Activated CD8-positive, alpha-beta T cell treated with anti-CD3 and anti-CD28 coated beads for 36 hours (primary cell): ENCODE data around the gene CXorf66. TPM values are rescaled to one million over a fixed set of nuclear protein-coding genes. Genes with fewer than 3 reads are reported as not detected.

Experiments used
- ATAC-seq: fragments of 200-7000 bp; cut with Tn5 transposase; one replicate; pipeline ENCODE4 v1.10.0; 2021; ENCODE audit warnings: mild to moderate bottlenecking, moderate library complexity
- CTCF ChIA-PET: fragments of 350-600 bp; sonication (Branson Sonifier 250); formaldehyde crosslinking; loops from one replicate; lab custom pipeline; 2021; ENCODE audit warnings: antibody characterized with exemption; lab: Charles Lee
- POLR2A ChIA-PET: fragments of 350-600 bp; sonication (Branson Sonifier 250); formaldehyde crosslinking; loops from one replicate; lab custom pipeline; 2021; ENCODE audit warnings: antibody characterized with exemption; lab: Charles Lee
- DNase-seq: peaks from one replicate; pipeline ENCODE4 v3.0.0-alpha.2; 2020
- H3K27ac Mint-ChIP-seq: one replicate; pipeline ENCODE4 v1.8.0; 2021; ENCODE audit warnings: mild to moderate bottlenecking, mixed read lengths
- H3K27me3 Mint-ChIP-seq: one replicate; pipeline ENCODE4 v1.8.0; 2021; ENCODE audit warnings: mixed read lengths
- H3K36me3 Mint-ChIP-seq: one replicate; pipeline ENCODE4 v1.8.0; 2021; ENCODE audit warnings: low read depth, mixed read lengths
- H3K4me1 Mint-ChIP-seq: one replicate; pipeline ENCODE4 v1.8.0; 2021; ENCODE audit warnings: low read depth, mixed read lengths
- H3K4me3 Mint-ChIP-seq: one replicate; pipeline ENCODE4 v1.8.0; 2021; ENCODE audit warnings: mild to moderate bottlenecking, moderate library complexity, mixed read lengths
- H3K9me3 Mint-ChIP-seq: one replicate; pipeline ENCODE4 v1.8.0; 2021; ENCODE audit warnings: mixed read lengths
- CTCF ChIP-seq: fragments of 200-600 bp; IDR thresholded peaks from one replicate; pipeline ENCODE4 v1.8.0; 2022; ENCODE audit warnings: antibody characterized with exemption, mild to moderate bottlenecking
- intact Hi-C: fragments of 100-400 bp; cut with micrococcal nuclease; formaldehyde crosslinking; loops from one replicate; pipeline ENCODE4 v1.10.0; 2022
- total RNA-seq, 2 experiments: library from RNA; stranded (reverse); gene quantifications; one replicate each; pipeline ENCODE4 v1.2.3, GENCODE V29; 2021

Gene CXorf66
- total RNA-seq, 2 experiments from 2014 or later: not detected

- ChIA-PET POLR2A (no interaction called here), CTCF (interaction anchor here (0.8 kb wide), 1 partner anchor 17 kb away, joined by 3 read pairs; no protein-coding TSS in a partner anchor)
- no peak for ATAC-seq
- no peak for TF ChIP-seq CTCF
- no peak overlapping the region for H3K27ac Mint-ChIP-seq
- H3K27me3 Mint-ChIP-seq: no peaks in the 10 kb centered on the region
- H3K4me3 Mint-ChIP-seq: no peak overlapping the region
- no peaks in the 10 kb centered on the region for H3K4me1 Mint-ChIP-seq
- intact Hi-C loops: no loop called here
- no peaks in the 10 kb centered on the region for H3K36me3 Mint-ChIP-seq
- DNase-seq: no peak
- H3K9me3 Mint-ChIP-seq: no peaks in the 10 kb centered on the region
These were observed 15.6 kb downstream of the CXorf66 start for GRCh38 chrX:139949703-139950102.

GRCh38 chrX:139945075-139945474 is 20.2 kb downstream of the CXorf66 start:
- ATAC-seq: no peak
- DNase-seq: no peak
- H3K4me1 Mint-ChIP-seq: no peaks in the 10 kb centered on the region
- intact Hi-C loops: no loop called here
- no peaks in the 10 kb centered on the region for H3K9me3 Mint-ChIP-seq
- POLR2A ChIA-PET: no interaction called here
- H3K36me3 Mint-ChIP-seq: no peaks in the 10 kb centered on the region
- CTCF ChIA-PET: no interaction called here
- H3K4me3 Mint-ChIP-seq: no peak overlapping the region
- no peaks in the 10 kb centered on the region for H3K27me3 Mint-ChIP-seq
- TF ChIP-seq CTCF: no peak
- H3K27ac Mint-ChIP-seq: no peak overlapping the region

GRCh38 chrX:139936259-139936658 is 29.1 kb downstream of the CXorf66 start:
- H3K4me1 Mint-ChIP-seq: peaks cover 6% of the 10 kb centered on the region
- no peak overlapping the region for H3K4me3 Mint-ChIP-seq
- DNase-seq: no peak
- TF ChIP-seq CTCF: no peak
- no peaks in the 10 kb centered on the region for H3K9me3 Mint-ChIP-seq
- H3K36me3 Mint-ChIP-seq: no peaks in the 10 kb centered on the region
- ChIA-PET CTCF (no interaction called here), POLR2A (no interaction called here)
- no peak for ATAC-seq
- intact Hi-C loops: no loop called here
- H3K27ac Mint-ChIP-seq: no peak overlapping the region
- peaks cover 2% of the 10 kb centered on the region for H3K27me3 Mint-ChIP-seq

- H3K27ac Mint-ChIP-seq: peak overlapping the region; percentile 94
- H3K27me3 Mint-ChIP-seq: no peaks in the 10 kb centered on the region
- ChIA-PET POLR2A (no interaction called here), CTCF (no interaction called here)
- H3K4me3 Mint-ChIP-seq: peak overlapping the region; percentile 76
- intact Hi-C loops: no loop called here
- H3K36me3 Mint-ChIP-seq: peaks cover 2% of the 10 kb centered on the region
- no peaks in the 10 kb centered on the region for H3K9me3 Mint-ChIP-seq
- DNase-seq: no peak
- ATAC-seq: no peak
- peaks cover 19% of the 10 kb centered on the region for H3K4me1 Mint-ChIP-seq
- TF ChIP-seq CTCF: no peak
These were observed 31.4 kb downstream of the CXorf66 start for GRCh38 chrX:139933904-139934303.

- Mint-ChIP-seq H3K4me1 (peaks cover 19% of the 10 kb centered on the region), H3K27me3 (no peaks in the 10 kb centered on the region), H3K9me3 (no peaks in the 10 kb centered on the region), H3K27ac (peak within 1 kb of the TSS; percentile 94), H3K4me3 (peak within 1 kb of the TSS; percentile 76), H3K36me3 (peaks cover 2% of the 10 kb centered on the region)
- ATAC-seq (peak; percentile 92), DNase-seq (peak; percentile 86)
- CTCF ChIA-PET: no interaction called here
- intact Hi-C loops: no loop called here
- POLR2A ChIA-PET: no interaction called here
- no peak for TF ChIP-seq CTCF
These were observed 32.2 kb downstream of the CXorf66 start, which contains the start of gene ATP11C for GRCh38 chrX:139932901-139933796. ATP11C (minus strand) TSS chrX:139933053; CDS start chrX:139932042, 1,011 bp downstream.
